Heart left ventricle (tissue), 16 donors: ENCODE measurements around the gene SYNDIG1. TPM values are rescaled to one million over a fixed set of nuclear protein-coding genes. Genes with fewer than 3 reads are reported as not detected.

Experiments
- ATAC-seq, 4 donors: fragments of 200-7000 bp; cut with Tn5 transposase; one replicate each; pipeline ENCODE4 v1.9.1; 2020 to 2022; ENCODE audit warnings: moderate library complexity in 4 of 4, mild to moderate bottlenecking in 3 of 4, moderate number of reproducible peaks in 1 of 4
- DNase-seq, 5 donors: peaks; one replicate each; pipeline ENCODE4 v3.0.0-alpha.2; 2020
- H3K27ac ChIP-seq, 12 donors: fragments of 200-600 bp; sonication (generic) in 4 of 12; one replicate each; pipeline versions ENCODE4 v1.5.0 to v1.8.0; 2016 to 2022; ENCODE audit warnings: mild to moderate bottlenecking in 2 of 12
- H3K27me3 ChIP-seq, 9 donors: fragments of 200-600 bp; sonication (generic) in 2 of 9; one replicate each; pipeline versions ENCODE4 v1.5.1 to v1.8.0; 2016 to 2022; ENCODE audit warnings: mild to moderate bottlenecking in 3 of 9
- H3K36me3 ChIP-seq, 9 donors: fragments of 200-600 bp; sonication (generic) in 2 of 9; one replicate each; pipeline versions ENCODE4 v1.5.0 to v1.8.0; 2018 to 2022; ENCODE audit warnings: mild to moderate bottlenecking in 2 of 9
- H3K4me1 ChIP-seq, 12 donors: fragments of 200-600 bp; sonication (generic) in 4 of 12; one replicate each; pipeline versions ENCODE4 v1.5.0 to v1.8.0; 2016 to 2022; ENCODE audit warnings: mild to moderate bottlenecking in 3 of 12
- H3K4me3 ChIP-seq, 12 donors: fragments of 200-600 bp; sonication (generic) in 4 of 12; one replicate each; pipeline versions ENCODE4 v1.5.0 to v1.8.0; 2017 to 2022; ENCODE audit warnings: mild to moderate bottlenecking in 9 of 12, moderate library complexity in 4 of 12
- H3K9me3 ChIP-seq, 12 donors: fragments of 200-600 bp; sonication (generic) in 4 of 12; one replicate each; pipeline versions ENCODE4 v1.5.0 to v1.8.0; 2016 to 2022; ENCODE audit warnings: mild to moderate bottlenecking in 1 of 12
- CTCF ChIP-seq, 12 donors: fragments of 200-600 bp; sonication (generic) in 4 of 12; IDR thresholded peaks; one replicate each; pipeline versions ENCODE4 v1.5.0 to v1.8.0; 2018 to 2022; ENCODE audit warnings: antibody characterized with exemption in 12 of 12, mild to moderate bottlenecking in 5 of 12
- POLR2A ChIP-seq, 2 donors: fragments of 450-650 bp; IDR thresholded peaks; one replicate each; pipeline ENCODE4 v1.6.1; 2017; ENCODE audit warnings: antibody characterized with exemption in 2 of 2, mild to moderate bottlenecking in 2 of 2, moderate library complexity in 2 of 2
- WGBS, 4 donors: extraction: QIAGEN DNeasy Blood & Tissue Kit in 2 of 4; methylation state at CpG; one replicate each; pipeline versions ENCODE4 v1.1.5 to v1.1.7; 2013 to 2018; 5-methylcytosine and 5-hydroxymethylcytosine counted together
- intact Hi-C, 10 donors: fragments of 100-400 bp; cut with DNase I; formaldehyde crosslinking; loops; one replicate each; pipeline versions ENCODE4 v1.11.1 to v1.14.2; 2022
- polyA plus RNA-seq, 2 donors: library from polyadenylated mRNA; stranded (reverse); fragments of 200-250 nt; gene quantifications; one replicate each; pipeline ENCODE4 v1.2.3, GENCODE V29; 2013
- total RNA-seq, 9 donors: library from RNA; depleted of rRNA in 2 of 9; stranded (reverse); fragments of >200 nt in 2 of 9; fragmentation: NEBNext Ultra II Directional in 3 of 9; extraction: Animal tissue kit (Norgen Biotek cat#: 25700) in 3 of 9; gene quantifications; one replicate each; pipeline versions ENCODE4 v1.1.0 to v1.2.4, GENCODE V29; 2016 to 2023
- donor health status: ischemic (EF 13 %, LVEDD 7.1; RV severe dilation, severe dysfunction).
- donor health status: healthy with polysubstance abuse.
- donor health status: DM: no; HTN: yes; CAD: no.
- donor health status: DM: no; HTN: no; CAD: no.
- donor health status: ischemic (EF 25% LVEDD 6.9; RV normal size, moderate dysfunction).
- donor health status: ischemic (EF 25% LVEDD 5.7; RV mildly dilated, moderate dysfunction).
- donor health status: healthy.
- donor health status: DM: yes; HTN: yes; CAD: no.
- donor health status: ischemic (EF 35%, LVEDD 5.7; RV mildly dilated, moderate dysfunction).
- donor health status: nonischemic (EF 11% LVEDD 7.7; RV severe dilation, severe dysfunction).
- donor health status: DM: yes; HTN: yes; CAD: no.
- donor health status: PGD.
- donor health status: ischemic (EF 29% LVEDD 5.4; RV normal size, mild dysfunction).
- donor health status: nonischemic (EF 23%, LVEDD 6.1; RV moderate dilation, normal function).

The SYNDIG1 gene
- total and polyA plus RNA-seq, 11 donors, result 8.4 to 41.8 (median 23.0) TPM

- 89 to 93% (median 92%) methylated on average over 7 of the region's 7 CpGs for WGBS, 4 donors
- intact Hi-C loops, result no loop called here
- ATAC-seq (no peak), DNase-seq (no peak)
- no peaks in the 10 kb centered on the region for H3K9me3 ChIP-seq
- TF ChIP-seq CTCF (IDR thresholded peaks at IDR 0.05) (no peak), POLR2A (IDR thresholded peaks at IDR 0.05) (no peak)
- H3K36me3 ChIP-seq, result no peaks in the 10 kb centered on the region
- no peak overlapping the region for H3K27ac ChIP-seq
- no peak overlapping the region for H3K4me3 ChIP-seq
- H3K4me1 ChIP-seq, result peaks cover 0 to 10% (median 0%) of the 10 kb centered on the region in 12 donors
- H3K27me3 ChIP-seq, result no peaks in the 10 kb centered on the region
Observed at GRCh38 chr20:24572140-24572539, 102.7 kb downstream of the SYNDIG1 start.

GRCh38 chr20:24572862-24573261 is 103.4 kb downstream of the SYNDIG1 start:
- ATAC-seq, result peak in 1 of 4 donors; percentile 20
- TF ChIP-seq CTCF (IDR thresholded peaks at IDR 0.05) (no peak), POLR2A (IDR thresholded peaks at IDR 0.05) (no peak)
- no peaks in the 10 kb centered on the region for H3K9me3 ChIP-seq
- WGBS, 4 donors, result 70 to 76% (median 72%) methylated on average over 5 of the region's 5 CpGs
- intact Hi-C loops, result no loop called here
- DNase-seq, result no peak
- H3K27ac ChIP-seq, result no peak overlapping the region
- no peaks in the 10 kb centered on the region for H3K27me3 ChIP-seq
- peaks cover 0 to 10% (median 0%) of the 10 kb centered on the region in 12 donors for H3K4me1 ChIP-seq
- no peak overlapping the region for H3K4me3 ChIP-seq
- no peaks in the 10 kb centered on the region for H3K36me3 ChIP-seq

- TF ChIP-seq CTCF (IDR thresholded peaks at IDR 0.05), result no peak
Observed at GRCh38 chr20:24573557-24573956, 104.1 kb downstream of the SYNDIG1 start.

GRCh38 chr20:24574307-24574706 is 104.9 kb downstream of the SYNDIG1 start:
- H3K27me3 ChIP-seq, result no peaks in the 10 kb centered on the region
- H3K36me3 ChIP-seq, result no peaks in the 10 kb centered on the region
- intact Hi-C loops, result no loop called here
- no peak for DNase-seq
- H3K27ac ChIP-seq, result no peak overlapping the region
- ATAC-seq, result no peak
- peaks cover 0 to 10% (median 0%) of the 10 kb centered on the region in 12 donors for H3K4me1 ChIP-seq
- 86 to 94% (median 91%) methylated on average over 2 of the region's 2 CpGs for WGBS, 4 donors
- TF ChIP-seq POLR2A (IDR thresholded peaks at IDR 0.05) (no peak), CTCF (IDR thresholded peaks at IDR 0.05) (no peak)
- H3K4me3 ChIP-seq, result no peak overlapping the region
- H3K9me3 ChIP-seq, result no peaks in the 10 kb centered on the region

More at GRCh38 chr20:24573557-24573956, 104.1 kb downstream of the SYNDIG1 start:
- H3K9me3 ChIP-seq, result no peaks in the 10 kb centered on the region
- ATAC-seq, result no peak
- WGBS, 4 donors, result 78 to 87% (median 84%) methylated on average over 6 of the region's 6 CpGs
- no peak overlapping the region for H3K27ac ChIP-seq
- no peak for DNase-seq
- no peaks in the 10 kb centered on the region for H3K27me3 ChIP-seq
- H3K4me1 ChIP-seq, result peaks cover 0 to 10% (median 0%) of the 10 kb centered on the region in 12 donors
- H3K4me3 ChIP-seq, result no peak overlapping the region
- intact Hi-C loops, result no loop called here
- H3K36me3 ChIP-seq, result no peaks in the 10 kb centered on the region
